Measurements from ENCODE around the gene CA12. TPM values are rescaled to one million over a fixed set of nuclear protein-coding genes. Genes with fewer than 3 reads are reported as not detected.

Gene CA12
- total RNA-seq, 1 experiment from 2014 or later, result 19.8 TPM

DNA sequence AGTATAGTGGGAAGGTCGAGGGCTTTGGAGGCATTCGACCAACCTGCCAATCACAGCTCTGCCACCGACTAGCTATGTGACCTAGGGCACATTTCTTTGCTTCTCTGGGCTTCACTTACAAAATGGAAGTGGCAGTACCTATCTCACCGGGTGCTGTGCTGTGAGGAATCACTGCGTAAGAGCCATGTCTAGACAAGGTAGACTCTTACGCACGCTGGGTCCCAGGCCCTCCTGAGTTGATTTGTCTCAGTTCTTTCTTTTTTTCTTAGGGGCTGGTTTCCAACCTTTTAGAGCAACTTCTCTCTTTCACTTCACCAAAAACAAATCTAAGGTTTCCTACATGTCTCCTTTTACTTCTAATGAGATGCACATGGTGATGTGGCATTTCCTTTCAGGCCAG is 18.8 kb downstream of the CA12 start:
- Histone ChIP-seq H3K36me3 (ENCODE audit: low read depth, low read length) (no peaks in the 10 kb centered on the region), H3K9me2 (replicated peaks; ENCODE audit: low read length) (no peaks in the 10 kb centered on the region), H3K9me3 (ENCODE audit: low read length) (no peaks in the 10 kb centered on the region), H3K4me2 (ENCODE audit: low read length) (no peak overlapping the region), H2AFZ (ENCODE audit: low read length) (no peak overlapping the region), H3K27me3 (ENCODE audit: low read length) (no peaks in the 10 kb centered on the region), H3F3A (ENCODE audit: low read length, unreplicated experiment) (no peaks in the 10 kb centered on the region), H3K27ac (ENCODE audit: low read length) (no peak overlapping the region), H3K9ac (ENCODE audit: low read length) (no peak overlapping the region), H4K20me1 (ENCODE audit: low read length) (no peaks in the 10 kb centered on the region), H3K79me2 (ENCODE audit: low read length) (no peaks in the 10 kb centered on the region), H3K4me3 (ENCODE audit: low read length) (no peak overlapping the region), H3K4me1 (ENCODE audit: insufficient read depth, low read length) (0 out of 2 replicates have a peak, but pooled peaks cover 5% of the 10 kb centered on the region)
- ATAC-seq (no peak), DNase-seq (no peak)
- POLR2A ChIA-PET (ENCODE audit: unreplicated experiment), result no interaction called here
- CTCF ChIA-PET, result no interaction called here
- TF ChIP-seq, protein P1, sequence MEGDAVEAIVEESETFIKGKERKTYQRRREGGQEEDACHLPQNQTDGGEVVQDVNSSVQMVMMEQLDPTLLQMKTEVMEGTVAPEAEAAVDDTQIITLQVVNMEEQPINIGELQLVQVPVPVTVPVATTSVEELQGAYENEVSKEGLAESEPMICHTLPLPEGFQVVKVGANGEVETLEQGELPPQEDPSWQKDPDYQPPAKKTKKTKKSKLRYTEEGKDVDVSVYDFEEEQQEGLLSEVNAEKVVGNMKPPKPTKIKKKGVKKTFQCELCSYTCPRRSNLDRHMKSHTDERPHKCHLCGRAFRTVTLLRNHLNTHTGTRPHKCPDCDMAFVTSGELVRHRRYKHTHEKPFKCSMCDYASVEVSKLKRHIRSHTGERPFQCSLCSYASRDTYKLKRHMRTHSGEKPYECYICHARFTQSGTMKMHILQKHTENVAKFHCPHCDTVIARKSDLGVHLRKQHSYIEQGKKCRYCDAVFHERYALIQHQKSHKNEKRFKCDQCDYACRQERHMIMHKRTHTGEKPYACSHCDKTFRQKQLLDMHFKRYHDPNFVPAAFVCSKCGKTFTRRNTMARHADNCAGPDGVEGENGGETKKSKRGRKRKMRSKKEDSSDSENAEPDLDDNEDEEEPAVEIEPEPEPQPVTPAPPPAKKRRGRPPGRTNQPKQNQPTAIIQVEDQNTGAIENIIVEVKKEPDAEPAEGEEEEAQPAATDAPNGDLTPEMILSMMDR (conservative IDR thresholded peaks at IDR 0.05; ENCODE audit: low read depth, low read length), result no peak
- TF ChIP-seq EZH2phosphoT487 (IDR thresholded peaks at IDR 0.05; ENCODE audit: borderline replicate concordance, low read length) (no peak), EZH2 (IDR thresholded peaks at IDR 0.05; ENCODE audit: low read length, unreplicated experiment) (no peak)
- BruUV-seq (replicated peaks), result no TSS peak
- intact Hi-C loops (cut with micrococcal nuclease), result no loop called here

DNA sequence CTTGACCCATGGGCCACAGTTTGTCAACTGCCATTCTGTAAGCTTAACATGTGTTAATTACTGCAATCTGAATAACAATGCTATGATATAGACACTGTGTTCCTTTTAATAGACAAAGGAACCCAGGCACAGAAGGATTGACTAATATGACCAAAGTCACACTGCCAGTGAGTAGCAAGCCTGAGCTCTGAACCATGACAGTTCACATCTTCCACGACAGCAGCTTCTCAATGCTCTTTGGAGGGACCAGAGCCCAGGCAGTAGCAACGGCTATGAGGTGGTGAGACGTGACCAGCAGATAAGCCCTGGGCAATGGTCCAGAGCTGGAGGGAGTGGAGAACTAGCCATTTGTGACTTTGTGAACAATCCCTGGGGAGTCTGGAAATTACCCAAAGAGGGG is 19.4 kb downstream of the CA12 start:
- H3K9me2 ChIP-seq (replicated peaks; ENCODE audit: low read length), result no peaks in the 10 kb centered on the region
- H4K20me1 ChIP-seq (ENCODE audit: low read length), result no peaks in the 10 kb centered on the region
- no peaks in the 10 kb centered on the region for H3K27me3 ChIP-seq (ENCODE audit: low read length)
- H3K4me1 ChIP-seq (ENCODE audit: insufficient read depth, low read length), result no peaks in the 10 kb centered on the region
- H3K9me3 ChIP-seq (ENCODE audit: low read length), result no peaks in the 10 kb centered on the region
- no peaks in the 10 kb centered on the region for H3K79me2 ChIP-seq (ENCODE audit: low read length)
- H3K4me2 ChIP-seq (ENCODE audit: low read length), result no peak overlapping the region
- H3K9ac ChIP-seq (ENCODE audit: low read length), result no peak overlapping the region
- BruUV-seq (replicated peaks), result no TSS peak
- ChIA-PET POLR2A (ENCODE audit: unreplicated experiment) (no interaction called here), CTCF (no interaction called here)
- H3K36me3 ChIP-seq (ENCODE audit: low read depth, low read length), result no peaks in the 10 kb centered on the region
- H2AFZ ChIP-seq (ENCODE audit: low read length), result no peak overlapping the region
- DNase-seq (no peak), ATAC-seq (no peak)
- H3F3A ChIP-seq (ENCODE audit: low read length, unreplicated experiment), result no peaks in the 10 kb centered on the region
- no peak overlapping the region for H3K27ac ChIP-seq (ENCODE audit: low read length)
- TF ChIP-seq, protein P1 (conservative IDR thresholded peaks at IDR 0.05; ENCODE audit: low read depth, low read length), result no peak
- TF ChIP-seq EZH2phosphoT487 (IDR thresholded peaks at IDR 0.05; ENCODE audit: borderline replicate concordance, low read length), result no peak
- H3K4me3 ChIP-seq (ENCODE audit: low read length), result no peak overlapping the region
- intact Hi-C loops (cut with micrococcal nuclease), result no loop called here

DNA sequence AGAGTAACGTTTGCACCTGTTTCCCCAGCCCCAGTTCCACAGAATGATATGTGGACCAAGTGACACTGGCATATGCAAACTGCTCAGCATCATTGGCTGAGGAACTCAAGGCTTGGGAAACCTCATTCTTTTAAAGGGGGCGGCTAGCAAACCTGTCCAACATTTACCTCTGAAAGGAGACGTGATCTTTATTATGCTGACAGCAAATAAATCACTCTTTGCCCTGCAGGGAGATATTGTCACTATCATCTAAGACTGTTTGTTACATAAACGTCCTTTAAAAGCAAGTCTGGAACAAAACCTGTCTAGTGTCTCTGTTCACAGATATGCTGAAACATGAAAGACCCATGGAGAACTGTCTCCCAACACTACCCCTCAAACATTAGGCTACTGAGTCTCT is 21.5 kb downstream of the CA12 start:
- POLR2A ChIA-PET (ENCODE audit: unreplicated experiment), result no interaction called here

More for the DNA sequence above, 21.5 kb downstream of the CA12 start:
- TF ChIP-seq, protein P1 (conservative IDR thresholded peaks at IDR 0.05; ENCODE audit: low read depth, low read length), result no peak
- H3K27me3 ChIP-seq (ENCODE audit: low read length), result no peaks in the 10 kb centered on the region
- no peak overlapping the region for H2AFZ ChIP-seq (ENCODE audit: low read length)
- no peak overlapping the region for H3K4me3 ChIP-seq (ENCODE audit: low read length)
- H3K36me3 ChIP-seq (ENCODE audit: low read depth, low read length), result no peaks in the 10 kb centered on the region
- no peaks in the 10 kb centered on the region for H3K79me2 ChIP-seq (ENCODE audit: low read length)
- ATAC-seq, result no peak
- no peaks in the 10 kb centered on the region for H3K9me2 ChIP-seq (replicated peaks; ENCODE audit: low read length)
- CTCF ChIA-PET, result no interaction called here
- H3K9ac ChIP-seq (ENCODE audit: low read length), result no peak overlapping the region
- no peaks in the 10 kb centered on the region for H3K4me1 ChIP-seq (ENCODE audit: insufficient read depth, low read length)
- no peak overlapping the region for H3K4me2 ChIP-seq (ENCODE audit: low read length)
- no TSS peak for BruUV-seq (replicated peaks)
- no peak overlapping the region for H3K27ac ChIP-seq (ENCODE audit: low read length)
- no peak for DNase-seq
- H4K20me1 ChIP-seq (ENCODE audit: low read length), result no peaks in the 10 kb centered on the region
- no peaks in the 10 kb centered on the region for H3F3A ChIP-seq (ENCODE audit: low read length, unreplicated experiment)
- H3K9me3 ChIP-seq (ENCODE audit: low read length), result no peaks in the 10 kb centered on the region
- intact Hi-C loops (cut with micrococcal nuclease), result no loop called here

Data from PC-3 (cell line).